GM21825 (cell line): ENCODE results near the gene PITHD1.
"Not testable (repeated sequence)": the region's sequence is repeated elsewhere in the genome, so short reads cannot be mapped to it uniquely, and the experiment has no call there.

Experiments used
- ATAC-seq: cut with Tn5 transposase; IDR thresholded peaks from one replicate; pipeline ENCODE4 v1.9.1; 2021; ENCODE audit warnings: mild to moderate bottlenecking, moderate library complexity; ENCODE audit not compliant: unreplicated experiment

PITHD1 gene

GRCh38 chr1:23777979-23778814 lies at the start of gene PITHD1:
TSS of gene PITHD1 (plus strand) at chr1:23778418. CDS start at chr1:23778516, 98 bp downstream.
- ATAC-seq = peak; percentile 60

DNA sequence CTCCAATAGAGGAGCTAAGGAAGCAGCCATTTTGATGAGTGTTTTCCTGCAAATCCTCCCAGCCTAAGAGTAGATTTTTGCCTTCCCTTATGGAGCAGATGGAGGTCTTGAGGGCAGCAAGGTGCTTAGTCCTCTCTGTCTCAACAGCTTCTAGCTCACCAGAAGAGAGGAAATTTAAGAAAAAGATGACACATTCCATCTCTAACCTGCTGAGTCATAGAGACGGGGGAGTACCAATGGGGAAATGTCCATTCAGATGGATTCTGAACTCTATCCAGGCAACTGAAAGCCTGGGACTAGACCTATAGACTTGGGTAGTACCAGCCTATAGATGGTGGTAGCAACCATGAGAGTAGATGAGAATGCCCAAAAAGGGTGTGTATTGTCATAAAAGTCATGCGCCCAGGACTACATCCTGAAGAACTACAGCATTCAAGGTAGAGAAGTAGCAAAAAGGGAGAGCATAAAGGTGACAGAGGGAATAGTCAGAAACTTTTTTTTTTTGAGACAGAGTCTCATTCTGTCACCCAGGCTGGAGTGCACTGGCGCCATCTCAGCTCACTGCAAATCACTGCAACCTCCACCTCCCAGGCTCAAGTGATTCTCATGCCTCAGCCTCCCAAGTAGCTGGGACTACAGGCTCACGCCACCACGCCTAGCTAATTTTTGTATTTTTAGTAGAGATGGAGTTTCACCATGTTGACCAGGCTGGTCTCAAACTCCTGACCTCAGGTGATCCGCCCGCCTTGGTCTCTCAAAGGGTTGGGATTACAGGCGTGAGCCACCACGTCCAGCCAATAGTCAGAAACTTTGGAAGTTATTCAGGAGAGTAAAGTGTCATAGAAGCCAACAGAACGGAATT lies 45.6 kb upstream of the PITHD1 start:
- no peak for ATAC-seq

DNA sequence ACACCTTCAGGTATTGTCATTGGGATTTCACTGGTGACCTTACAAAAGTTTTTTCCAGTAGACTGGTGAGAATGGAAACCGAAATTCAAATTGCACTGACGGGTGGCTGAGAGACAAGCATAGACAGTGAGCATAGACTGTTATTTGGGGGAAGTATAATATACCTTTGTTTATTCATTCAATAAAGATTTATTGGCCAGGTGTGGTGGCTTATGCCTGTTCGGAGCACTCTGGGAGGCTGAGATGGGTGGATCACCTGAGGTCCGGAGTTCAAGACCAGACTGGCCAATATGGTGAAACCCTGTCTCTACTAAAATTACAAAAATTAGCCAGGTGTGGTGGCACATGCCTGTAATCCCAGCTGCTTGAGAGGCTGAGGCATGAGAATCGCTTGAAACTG lies 44.9 kb upstream of the PITHD1 start:
- not testable (repeated sequence) for ATAC-seq

DNA sequence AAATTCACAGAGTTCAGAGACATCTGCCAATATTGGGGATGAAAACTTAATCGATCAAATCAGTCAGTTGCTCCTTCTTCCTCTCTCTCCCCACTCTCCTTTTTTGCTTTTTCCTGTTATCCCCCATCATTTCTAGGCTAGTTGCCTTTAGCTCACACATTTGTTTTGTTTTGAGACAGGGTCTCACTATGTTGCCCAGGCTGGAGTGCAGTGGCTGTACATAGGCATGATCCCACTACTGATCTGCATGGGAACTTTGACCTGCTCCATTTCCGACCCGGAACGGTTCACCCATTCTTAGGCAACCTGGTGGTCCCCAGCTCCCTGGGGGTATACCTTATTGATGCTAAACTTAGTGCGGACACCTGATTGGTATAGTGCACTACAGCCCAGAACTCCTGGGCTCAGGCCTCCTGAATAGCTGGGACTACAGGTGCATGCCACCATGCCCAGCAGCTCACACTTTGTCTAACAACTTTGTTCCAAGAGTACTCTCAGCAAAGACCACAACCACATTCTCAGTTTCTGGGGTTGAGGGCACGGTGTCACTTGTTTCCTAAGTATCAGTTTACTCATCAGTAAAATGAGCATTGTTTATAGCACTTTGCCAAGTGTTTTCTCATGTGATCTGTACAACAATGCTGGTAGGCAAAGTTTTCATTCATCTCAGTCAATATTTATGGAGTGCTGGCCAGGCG lies 41.6 kb upstream of the PITHD1 start:
- ATAC-seq = no peak

- no peak for ATAC-seq
Observed at GRCh38 chr1:23741609-23742008, 36.6 kb upstream of the PITHD1 start.

DNA sequence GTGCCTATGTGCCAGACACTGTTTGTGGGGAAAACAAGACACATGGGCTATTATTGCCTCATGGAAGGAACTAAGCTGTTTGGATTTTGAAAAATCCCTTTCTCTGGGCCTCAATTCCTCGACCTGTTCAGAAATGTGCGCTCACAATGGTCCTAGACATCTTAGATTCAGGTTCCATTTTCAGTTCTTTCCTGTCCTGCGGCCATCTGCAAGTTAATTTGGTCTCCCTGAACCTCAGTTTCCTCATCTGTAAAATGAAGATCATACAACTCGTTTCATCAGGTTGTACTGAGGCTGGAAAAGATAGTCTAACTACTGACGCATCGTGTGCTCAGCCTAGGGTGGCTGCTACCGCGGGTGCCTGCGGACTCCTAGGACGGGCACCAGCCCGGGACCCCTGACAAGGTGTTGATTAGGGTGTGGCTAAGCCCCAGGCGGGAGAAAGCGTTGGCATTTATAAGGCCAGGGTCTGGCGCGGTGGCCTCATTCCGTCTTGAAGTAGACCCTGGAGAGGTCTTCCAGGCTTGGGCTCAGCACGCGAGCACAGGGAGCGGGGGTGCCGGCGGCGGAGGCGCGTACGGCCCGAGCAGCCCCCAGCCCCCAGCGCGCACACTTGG lies 35.4 kb upstream of the PITHD1 start:
- peak; percentile 22 for ATAC-seq

DNA sequence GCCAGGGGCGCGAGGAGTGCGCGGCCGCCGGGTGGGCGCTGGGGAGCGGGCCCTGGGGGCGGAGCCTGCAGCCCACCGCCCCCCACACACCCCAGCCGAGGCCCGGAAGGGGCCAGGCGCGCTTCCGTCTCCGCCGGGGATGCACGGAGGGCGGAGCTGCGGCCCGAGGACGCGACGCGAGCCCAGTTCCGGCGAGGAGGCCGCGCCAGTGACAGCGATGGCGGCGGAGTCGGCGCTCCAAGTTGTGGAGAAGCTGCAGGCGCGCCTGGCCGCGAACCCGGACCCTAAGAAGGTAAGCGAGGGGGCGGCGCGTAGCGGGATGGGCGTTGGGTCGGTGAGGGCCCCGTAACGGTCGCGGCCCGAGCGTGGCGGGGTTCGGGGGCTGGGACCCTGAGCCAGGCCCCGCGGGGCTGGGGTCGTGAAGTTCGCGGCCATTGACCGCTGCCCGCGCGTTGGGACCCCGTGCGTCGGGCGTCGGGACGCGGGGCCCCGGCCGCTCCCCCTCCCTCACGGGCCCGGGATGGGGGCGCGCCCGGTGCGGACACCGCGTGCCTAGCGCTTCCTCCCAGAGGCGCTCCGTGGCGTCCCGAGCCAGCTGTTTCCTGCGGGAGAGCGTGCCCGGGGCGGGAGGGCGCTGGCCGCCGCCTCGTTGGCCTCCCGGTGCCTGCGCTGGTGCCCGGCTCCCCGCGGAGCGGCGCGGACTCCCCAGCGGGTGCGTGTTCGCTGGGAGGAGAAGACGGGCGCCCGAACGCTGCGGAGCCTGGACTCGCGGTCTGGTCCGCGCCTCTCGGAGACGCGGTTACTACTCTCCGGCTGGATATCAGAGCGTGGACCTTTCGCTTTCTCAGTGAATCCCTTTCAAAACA lies 34.7 kb upstream of the PITHD1 start, which contains the start of gene ELOA:
Gene ELOA, plus strand, starts transcription at position 185 of the 866 bp plus-strand sequence. Its CDS starts 33 bp downstream, at position 218.
- ATAC-seq = peak; percentile 77

DNA sequence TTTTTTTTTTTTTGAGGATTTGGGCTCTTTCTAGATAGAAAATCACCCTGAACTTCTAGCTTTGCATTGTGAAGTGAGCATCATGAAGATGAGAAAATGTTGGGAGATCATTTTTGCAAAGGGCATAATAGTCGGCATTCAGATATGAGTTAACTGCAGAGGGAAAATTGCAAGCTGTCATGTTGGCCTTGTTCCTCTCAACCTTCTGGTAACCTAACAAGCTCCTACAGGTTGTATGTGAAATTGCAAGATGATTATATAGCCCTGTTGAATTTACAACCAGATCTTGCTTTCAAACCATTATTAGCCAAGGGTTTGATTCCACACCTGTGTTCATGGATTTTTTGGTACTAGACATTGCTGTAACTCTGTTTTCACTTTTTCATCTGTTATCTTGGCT lies 32.7 kb upstream of the PITHD1 start:
- no peak for ATAC-seq

DNA sequence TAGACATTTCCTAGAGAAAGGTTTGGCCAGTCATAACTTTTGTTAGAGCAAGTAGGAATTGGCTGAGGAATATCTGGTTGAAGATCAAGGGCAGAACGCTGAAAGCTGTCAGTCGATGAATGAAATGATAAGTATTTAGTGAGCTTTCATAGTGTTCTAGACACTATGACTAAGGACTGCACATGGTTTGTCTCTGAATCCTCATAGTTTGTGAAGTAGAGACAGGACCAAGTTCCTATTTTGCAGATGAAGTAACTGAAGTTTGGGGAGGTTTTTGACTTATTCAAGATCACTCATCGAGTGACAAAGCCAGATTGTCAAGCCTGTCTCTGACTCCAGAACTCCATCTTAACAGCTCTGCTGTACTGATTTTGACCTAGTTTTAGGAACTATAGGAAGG lies 30.2 kb upstream of the PITHD1 start:
- no peak for ATAC-seq

- no peak for ATAC-seq
Observed at GRCh38 chr1:23751050-23751814, 27.0 kb upstream of the PITHD1 start.

GRCh38 chr1:23751815-23752200 lies 26.4 kb upstream of the PITHD1 start:
- no peak for ATAC-seq

DNA sequence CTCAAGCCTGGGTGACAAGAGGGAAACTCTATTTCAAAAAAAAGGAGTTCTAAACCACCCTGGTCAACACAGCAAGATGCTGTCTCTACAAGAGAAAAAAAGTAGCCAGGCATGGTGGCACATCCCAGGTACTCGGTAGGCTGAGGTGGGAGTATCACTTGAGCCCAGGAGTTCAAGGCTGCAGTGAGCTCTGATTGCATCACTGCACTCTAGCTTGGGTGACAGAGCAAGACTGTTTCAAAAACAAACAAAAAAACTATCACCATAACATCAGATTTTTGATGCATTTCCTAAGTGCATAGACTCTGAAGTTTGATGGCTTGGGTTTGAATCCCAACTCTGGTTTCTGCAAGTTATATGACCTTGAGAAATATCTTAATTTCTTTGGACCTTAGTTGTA lies 25.3 kb upstream of the PITHD1 start:
- ATAC-seq = no peak

GRCh38 chr1:23756676-23757075 lies 21.5 kb upstream of the PITHD1 start:
- no peak for ATAC-seq

DNA sequence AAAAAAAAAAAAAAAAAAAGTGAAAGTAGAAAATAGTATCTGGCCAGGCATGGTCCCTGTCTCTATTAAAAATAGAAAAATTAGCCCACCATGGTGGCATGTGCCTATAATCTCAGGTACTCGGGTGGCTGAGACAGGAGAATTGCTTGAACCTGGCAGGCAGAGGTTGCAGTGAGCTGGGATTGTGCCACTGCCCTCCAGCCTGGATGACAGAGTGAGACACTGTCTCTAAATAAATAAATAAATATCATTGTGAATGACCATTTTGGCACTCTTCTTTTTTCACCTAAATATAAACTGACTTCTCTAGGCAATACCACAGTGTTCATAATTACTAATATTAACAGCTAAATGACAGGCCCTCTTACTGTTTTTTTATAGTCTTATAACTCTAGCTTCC lies 20.4 kb upstream of the PITHD1 start:
- no peak for ATAC-seq

GRCh38 chr1:23759277-23759676 lies 18.9 kb upstream of the PITHD1 start:
- ATAC-seq = no peak

DNA sequence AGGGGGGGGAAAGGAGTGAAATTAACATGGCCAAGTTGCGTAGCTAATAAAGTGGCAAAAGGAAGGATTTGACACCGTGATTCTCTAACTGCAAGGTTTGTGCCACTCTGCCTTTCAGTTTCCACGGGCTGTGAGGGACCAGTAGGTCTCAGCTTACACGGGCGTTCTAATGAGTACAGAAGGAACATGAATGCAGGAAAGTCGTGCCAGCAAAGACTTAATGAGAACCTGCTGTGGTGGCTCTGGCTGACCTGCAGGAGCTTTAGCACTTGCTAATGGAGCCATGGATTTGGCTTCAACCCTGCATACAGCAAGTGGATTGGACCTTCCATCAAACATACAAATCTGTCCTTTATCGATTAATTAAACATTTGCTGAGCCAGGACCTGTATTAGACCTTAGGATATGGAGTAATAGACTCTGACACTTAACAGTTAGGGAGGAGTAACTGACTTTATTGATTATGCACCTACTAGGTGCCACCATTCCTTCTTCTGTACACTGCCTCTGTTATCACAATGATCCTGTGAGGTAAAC lies 15.1 kb upstream of the PITHD1 start:
- ATAC-seq = no peak

DNA sequence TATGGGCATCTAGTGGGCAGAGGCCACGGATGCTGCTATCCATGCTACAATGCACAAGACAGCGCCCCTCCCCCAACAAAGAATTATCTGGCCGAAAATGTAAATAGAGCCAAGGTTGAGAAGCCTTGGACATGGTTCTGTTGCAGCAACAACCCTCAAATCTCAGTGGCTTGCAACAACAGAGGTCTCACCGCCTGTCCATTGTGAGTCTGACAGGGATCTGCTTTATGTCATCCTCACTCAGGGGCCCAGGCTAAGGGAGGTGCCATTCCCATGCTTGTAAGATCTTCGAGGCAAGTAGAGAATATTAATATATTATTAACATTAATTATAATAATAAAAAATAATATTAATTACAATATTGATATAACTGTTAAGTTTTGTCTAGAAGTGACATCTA lies 9.5 kb upstream of the PITHD1 start:
- no peak for ATAC-seq

DNA sequence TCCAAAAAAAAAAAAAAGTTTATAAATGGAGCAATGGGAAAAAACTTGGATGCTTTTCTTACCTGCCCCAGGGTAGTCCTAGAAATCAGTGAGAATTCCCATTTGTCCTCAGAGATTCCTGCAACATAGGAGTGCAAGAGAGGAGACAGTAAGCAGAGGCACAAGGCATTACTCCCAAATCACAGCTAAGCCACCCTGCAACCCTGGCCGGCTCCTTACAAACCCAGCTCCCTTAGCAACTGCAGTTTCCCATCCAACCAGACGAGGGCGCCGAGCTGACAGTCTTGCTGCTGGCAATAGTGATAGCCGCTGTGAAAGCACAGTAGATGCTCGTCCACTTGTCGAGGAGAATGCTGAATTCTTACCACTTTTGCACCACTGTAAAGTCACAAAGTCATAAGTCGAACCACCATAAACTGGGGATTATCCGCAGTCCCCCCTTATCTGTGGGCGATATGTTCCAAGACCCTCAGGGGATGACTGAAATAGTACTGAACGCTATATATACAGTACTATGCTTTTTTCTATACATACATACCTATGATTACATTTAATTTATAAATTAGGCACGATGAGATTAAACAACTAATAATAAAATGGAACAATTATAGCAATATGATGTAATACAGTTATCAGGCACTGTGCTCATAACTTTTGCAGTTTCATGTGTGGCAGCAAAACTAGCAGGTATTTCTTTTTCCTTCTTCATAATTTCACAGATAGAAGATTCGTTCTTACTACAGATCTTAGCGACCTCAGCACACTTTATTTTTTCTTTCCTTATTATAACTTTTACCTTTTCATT lies 6.0 kb upstream of the PITHD1 start:
- no peak for ATAC-seq
